ENCODE data around the gene GAPVD1.

GRCh38 chr9:125276771-125277170 is 15.1 kb downstream of the GAPVD1 start:
- TF ChIP-seq CTCF (conservative IDR thresholded peaks at IDR 0.05; ENCODE audit: low read length) (no peak), EZH2phosphoT487 (IDR thresholded peaks at IDR 0.05; ENCODE audit: borderline replicate concordance, low read depth, low read length) (no peak)

All from OCI-LY7 (cell line).